HepG2 (cell line): Measurements from ENCODE around the gene SLFN13. TPM values are rescaled to one million over a fixed set of nuclear protein-coding genes. Genes with fewer than 3 reads are reported as not detected.

Experiments
- ATAC-seq: fragments of 200-7000 bp; cut with Tn5 transposase; 3 replicates; pipeline ENCODE4 v1.9.1; 2020; ENCODE audit warnings: mild to moderate bottlenecking, moderate library complexity
- BruUV-seq: library from RNA; stranded (reverse); fragments of 400-500 nt; replicated peaks from 2 replicates; lab custom pipeline; 2021; lab: Mats Ljungman, UMichigan
- CTCF ChIA-PET: fragments of 300-600 bp; formaldehyde crosslinking; extraction: SDS; loops from one replicate; lab custom pipeline; 2021; ENCODE audit warnings: low total read pairs, inconsistent platforms, low intra/inter-chr PET ratio; lab: Yijun Ruan, JAX
- POLR2A ChIA-PET: fragments of 350-600 bp; sonication (Branson Sonifier 250); formaldehyde crosslinking; loops from one replicate; lab custom pipeline; 2020; ENCODE audit warnings: antibody characterized with exemption, inconsistent platforms; lab: Yijun Ruan, JAX
- DNase-seq: peaks from one replicate; pipeline ENCODE4 v3.0.0-alpha.2; 2015; ENCODE audit warnings: low spot score
- FAIRE-seq: peaks from 3 replicates; lab custom pipeline; 2011; peaks lifted over from hg19 to GRCh38; lab: Jason Lieb, UNC
- H2AFZ ChIP-seq: one replicate; pipeline ENCODE4 v1.6.1; 2011; ENCODE audit warnings: low read length, inconsistent platforms
- H3K27ac ChIP-seq: fragments of 300-600 bp; 3 replicates; pipeline ENCODE4 v1.8.0; 2011; ENCODE audit warnings: mixed run types, mild to moderate bottlenecking, mixed read lengths, low read length, inconsistent platforms; ENCODE audit not compliant: insufficient read depth; ENCODE audit errors: extremely low read length
- H3K27me3 ChIP-seq, 2 experiments: fragments of 200-600 bp in 1 of 2; 2 replicates in 1 of 2; 3 replicates in 1 of 2; pipeline versions ENCODE4 v1.6.0 to v1.8.0; 2011; ENCODE audit warnings: low read length in 2 of 2, mild to moderate bottlenecking in 2 of 2, moderate library complexity in 2 of 2, inconsistent platforms in 1 of 2; ENCODE audit not compliant: insufficient read depth in 2 of 2, control insufficient read depth in 1 of 2
- H3K36me3 ChIP-seq, 2 experiments: fragments of 200-600 bp in 1 of 2; replicated peaks in 1 of 2; 2 replicates in 1 of 2; 3 replicates in 1 of 2; pipeline versions ENCODE4 v1.5.1 to v1.8.0; 2011; ENCODE audit warnings: low read length in 2 of 2, inconsistent platforms in 1 of 2; ENCODE audit not compliant: insufficient read depth in 2 of 2, control insufficient read depth in 1 of 2
- H3K4me1 ChIP-seq: 2 replicates; pipeline ENCODE4 v1.5.1; 2012; ENCODE audit warnings: low read length, inconsistent platforms; ENCODE audit not compliant: insufficient read depth
- H3K4me2 ChIP-seq: 2 replicates; pipeline ENCODE4 v1.6.0; 2011; ENCODE audit warnings: low read depth, low read length, inconsistent platforms
- H3K4me3 ChIP-seq, 3 experiments: fragments of 200-600 bp in 1 of 3; sonication (generic), shearing (Covaris generic) in 1 of 3; replicated peaks in 1 of 3; 2 replicates each; pipeline ENCODE4 v1.5.1; 2011 to 2016; ENCODE audit warnings: low read length in 3 of 3, inconsistent platforms in 2 of 3, low read depth in 2 of 3, mild to moderate bottlenecking in 2 of 3, control low read depth in 1 of 3, mixed read lengths in 1 of 3; ENCODE audit not compliant: insufficient read depth in 1 of 3
- H3K79me2 ChIP-seq: one replicate; pipeline ENCODE4 v1.6.1; 2011; ENCODE audit warnings: low read length, inconsistent platforms; ENCODE audit not compliant: insufficient read depth
- H3K9ac ChIP-seq: 2 replicates; pipeline ENCODE4 v1.6.0; 2011; ENCODE audit warnings: mild to moderate bottlenecking, low read depth, low read length, inconsistent platforms; ENCODE audit not compliant: insufficient read depth
- H3K9me3 ChIP-seq: 2 replicates; pipeline ENCODE4 v1.5.1; 2012; ENCODE audit warnings: mild to moderate bottlenecking, low read length
- H4K20me1 ChIP-seq: 2 replicates; pipeline ENCODE4 v1.6.0; 2011; ENCODE audit warnings: inconsistent platforms, mild to moderate bottlenecking, low read length, moderate library complexity; ENCODE audit not compliant: insufficient read depth
- FOXO1 ChIP-seq: sonication (generic); formaldehyde crosslinking; IDR thresholded peaks from 2 replicates; pipeline ENCODE4 v1.4.0; 2020; ENCODE audit warnings: missing genetic modification reagents
- JUN ChIP-seq: sonication (generic); formaldehyde crosslinking; IDR thresholded peaks from 2 replicates; pipeline ENCODE4 v1.4.0; 2020; ENCODE audit warnings: mild to moderate bottlenecking, missing genetic modification reagents
- MAX ChIP-seq: IDR thresholded peaks from 2 replicates; pipeline ENCODE4 v1.6.1; 2012; ENCODE audit warnings: inconsistent platforms
- MEF2D ChIP-seq: sonication (generic); formaldehyde crosslinking; IDR thresholded peaks from 2 replicates; pipeline ENCODE4 v1.5.1; 2020; ENCODE audit warnings: mild to moderate bottlenecking, missing genetic modification reagents
- PRDM10 ChIP-seq: sonication (generic); formaldehyde crosslinking; IDR thresholded peaks from 2 replicates; pipeline ENCODE4 v1.4.0; 2020; ENCODE audit warnings: low read depth, missing genetic modification reagents
- ZFP91 ChIP-seq: sonication (generic); formaldehyde crosslinking; IDR thresholded peaks from 2 replicates; pipeline ENCODE4 v1.9.0; 2022; ENCODE audit warnings: missing genetic modification reagents, mild to moderate bottlenecking, borderline replicate concordance
- ZNF235 ChIP-seq: sonication (generic); formaldehyde crosslinking; IDR thresholded peaks from 2 replicates; pipeline ENCODE4 v1.8.1; 2023; ENCODE audit warnings: mild to moderate bottlenecking, missing genetic modification reagents, borderline replicate concordance
- WGBS: methylation state at CpG from one replicate; pipeline ENCODE4 v1.1.6; 2017; ENCODE audit warnings: low lambda C conversion rate; 5-methylcytosine and 5-hydroxymethylcytosine counted together
- in situ Hi-C: cut with HindIII; loops from 2 replicates; pipeline ENCODE4 v1.10.0; 2017; ENCODE audit warnings: low pct_unique_long_range_greater_than_20kb; ENCODE audit not compliant: extremely low pct_ligation_motif_present
- intact Hi-C: fragments of 100-400 bp; cut with micrococcal nuclease; formaldehyde crosslinking; loops from one replicate; pipeline ENCODE4 v1.10.0; 2022; ENCODE audit not compliant: unreplicated experiment
- polyA plus RNA-seq, 8 experiments: library from polyadenylated mRNA; depleted of rRNA in 3 of 8; stranded (reverse) in 7 of 8; unstranded in 1 of 8; fragments of >200 nt; fragmentation: Illumina TruSeq in 4 of 8; extraction: Trizol in 4 of 8; gene quantifications; 2 replicates each; pipeline versions ENCODE4 v1.2.1 to v1.2.3, GENCODE V29; 2011 to 2016; ENCODE audit warnings: low read depth in 4 of 8, missing spikeins in 1 of 8, mixed read lengths in 1 of 8; ENCODE audit not compliant: insufficient read depth in 1 of 8
- total RNA-seq, 5 experiments: library from RNA; depleted of rRNA; stranded (reverse); fragments of >200 nt; fragmentation: Illumina TruSeq; extraction: Trizol; gene quantifications; 2 replicates each; pipeline ENCODE4 v1.2.3, GENCODE V29; 2016; ENCODE audit warnings: low read depth in 1 of 5

The SLFN13 gene
- total and polyA plus RNA-seq, 2 of the 13 experiments (the other 11 are each of a cell fraction or from before 2014, with no cell fraction given), result 0.18 TPM; not detected in 1

- in situ Hi-C loops (no loop called here), intact Hi-C loops (no loop called here)
- Histone ChIP-seq H3K4me3 (no peak overlapping the region), H4K20me1 (no peaks in the 10 kb centered on the region), H3K36me3 (no peaks in the 10 kb centered on the region), H3K27me3 (peaks cover 3 to 58% of the 10 kb centered on the region in 2 experiments; a peak in 3 of 5 replicates), H3K9me3 (no peaks in the 10 kb centered on the region), H3K79me2 (no peaks in the 10 kb centered on the region), H2AFZ (no peak overlapping the region), H3K9ac (no peak overlapping the region), H3K27ac (no peak overlapping the region), H3K4me1 (no peaks in the 10 kb centered on the region), H3K4me2 (no peak overlapping the region)
- ATAC-seq (no peak), FAIRE-seq (no peak), DNase-seq (no peak)
- TF ChIP-seq MAX, result no peak
- no peak for TF ChIP-seq PRDM10 (CRISPR knock-in tag)
- no peak for TF ChIP-seq FOXO1 (CRISPR knock-in tag)
- no peak for TF ChIP-seq MEF2D (CRISPR knock-in tag)
- TF ChIP-seq JUN, result no peak
- TF ChIP-seq ZNF235, result no peak
- no peak for TF ChIP-seq ZFP91 (CRISPR knock-in tag)
- 2% methylated on average over 2 of the region's 2 CpGs for WGBS
- ChIA-PET CTCF (no interaction called here), POLR2A (no interaction called here)
- BruUV-seq, result no TSS peak
Measured at GRCh38 chr17:35493040-35493439, 44.5 kb upstream of the SLFN13 start.
